ENCODE measurements around the gene ZRANB2. TPM values are rescaled to one million over a fixed set of nuclear protein-coding genes. Genes with fewer than 3 reads are reported as not detected.

Gene ZRANB2
- total RNA-seq, 3 donors from 2014 or later = 90.9 to 149 (median 92.4) TPM

GRCh38 chr1:71014178-71014579, 66.7 kb downstream of the ZRANB2 start:
- intact Hi-C loops (cut with DNase I; ENCODE audit: low total_unique reads) = no loop called here

More at GRCh38 chr1:71014178-71014579, 66.7 kb downstream of the ZRANB2 start:
- no peaks in the 10 kb centered on the region for H3K4me1 ChIP-seq
- no peak overlapping the region for H3K4me3 ChIP-seq
- no peaks in the 10 kb centered on the region for H3K36me3 ChIP-seq
- no peaks in the 10 kb centered on the region for H3K9me3 ChIP-seq
- no peak for DNase-seq (ENCODE audit: low spot score in 2 of 2)
- no peak overlapping the region for H3K27ac ChIP-seq
- TF ChIP-seq POLR2A (IDR thresholded peaks at IDR 0.05) (no peak), POLR2AphosphoS5 (IDR thresholded peaks at IDR 0.05) (no peak)
- TF ChIP-seq, protein P1, sequence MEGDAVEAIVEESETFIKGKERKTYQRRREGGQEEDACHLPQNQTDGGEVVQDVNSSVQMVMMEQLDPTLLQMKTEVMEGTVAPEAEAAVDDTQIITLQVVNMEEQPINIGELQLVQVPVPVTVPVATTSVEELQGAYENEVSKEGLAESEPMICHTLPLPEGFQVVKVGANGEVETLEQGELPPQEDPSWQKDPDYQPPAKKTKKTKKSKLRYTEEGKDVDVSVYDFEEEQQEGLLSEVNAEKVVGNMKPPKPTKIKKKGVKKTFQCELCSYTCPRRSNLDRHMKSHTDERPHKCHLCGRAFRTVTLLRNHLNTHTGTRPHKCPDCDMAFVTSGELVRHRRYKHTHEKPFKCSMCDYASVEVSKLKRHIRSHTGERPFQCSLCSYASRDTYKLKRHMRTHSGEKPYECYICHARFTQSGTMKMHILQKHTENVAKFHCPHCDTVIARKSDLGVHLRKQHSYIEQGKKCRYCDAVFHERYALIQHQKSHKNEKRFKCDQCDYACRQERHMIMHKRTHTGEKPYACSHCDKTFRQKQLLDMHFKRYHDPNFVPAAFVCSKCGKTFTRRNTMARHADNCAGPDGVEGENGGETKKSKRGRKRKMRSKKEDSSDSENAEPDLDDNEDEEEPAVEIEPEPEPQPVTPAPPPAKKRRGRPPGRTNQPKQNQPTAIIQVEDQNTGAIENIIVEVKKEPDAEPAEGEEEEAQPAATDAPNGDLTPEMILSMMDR (IDR thresholded peaks at IDR 0.05) = no peak
- no peaks in the 10 kb centered on the region for H3K27me3 ChIP-seq

Other genes with a start within 250 kb of the ZRANB2 start
- 100 to 1,000 TPM in 1 of 3 donors, 10 to 100 TPM in 2; 43.3 to 193 (median 52.1) TPM for gene PTGER3, start 33.2 kb downstream of the ZRANB2 start, total RNA-seq

Measured in breast epithelium (tissue), 4 donors.